SU-DHL-6 (cell line): ENCODE data around the gene TLN1.

Experiments used
- H2AFZ ChIP-seq: fragments of 200-600 bp; sonication (generic); 2 replicates; pipeline ENCODE4 v1.6.1; 2014; ENCODE audit warnings: low read depth, mild to moderate bottlenecking, moderate library complexity, mixed read lengths, antibody characterized with exemption, low read length; ENCODE audit not compliant: severe bottlenecking
- H3F3A ChIP-seq: fragments of 200-600 bp; shearing (Covaris generic); 2 replicates; pipeline ENCODE4 v1.6.0; 2016; ENCODE audit warnings: antibody characterized with exemption, mild to moderate bottlenecking; ENCODE audit not compliant: insufficient read depth
- H3K27ac ChIP-seq: fragments of 200-600 bp; sonication (generic); 2 replicates; pipeline ENCODE4 v1.5.1; 2016; ENCODE audit warnings: low read depth, mild to moderate bottlenecking, low read length, moderate library complexity, mixed read lengths
- H3K27me3 ChIP-seq: fragments of 200-600 bp; sonication (generic), shearing (Covaris generic); 2 replicates; pipeline ENCODE4 v1.6.0; 2014; ENCODE audit warnings: mild to moderate bottlenecking, low read length
- H3K36me3 ChIP-seq: fragments of 200-600 bp; sonication (generic); 2 replicates; pipeline ENCODE4 v1.6.1; 2014; ENCODE audit warnings: mild to moderate bottlenecking, low read length, mixed read lengths
- H3K4me2 ChIP-seq: fragments of 300-600, 200-600 bp; shearing (Covaris generic), sonication (generic); 2 replicates; pipeline ENCODE4 v1.6.0; 2014; ENCODE audit warnings: low read length, low read depth, mild to moderate bottlenecking; ENCODE audit not compliant: poor library complexity, severe bottlenecking
- H3K4me3 ChIP-seq: fragments of 200-600 bp; sonication (generic); 2 replicates; pipeline ENCODE4 v1.5.1; 2014; ENCODE audit warnings: antibody characterized with exemption, low read length, mild to moderate bottlenecking, mixed read lengths; ENCODE audit not compliant: insufficient read depth, poor library complexity, severe bottlenecking
- H3K79me2 ChIP-seq: fragments of 200-600 bp; sonication (generic); 2 replicates; pipeline ENCODE4 v1.6.1; 2014; ENCODE audit warnings: mild to moderate bottlenecking, low read length, moderate library complexity; ENCODE audit not compliant: insufficient read depth
- H3K9ac ChIP-seq: fragments of 200-600 bp; sonication (generic); 2 replicates; pipeline ENCODE4 v1.7.0; 2014; ENCODE audit warnings: mild to moderate bottlenecking, low read length
- H3K9me2 ChIP-seq: fragments of 200-600 bp; sonication (generic); replicated peaks from 2 replicates; pipeline ENCODE4 v1.6.1; 2014; ENCODE audit warnings: low read length; ENCODE audit not compliant: insufficient read depth
- H3K9me3 ChIP-seq: fragments of 200-600 bp; sonication (generic); 2 replicates; pipeline ENCODE4 v1.6.1; 2014; ENCODE audit warnings: low read length, mixed read lengths; ENCODE audit not compliant: insufficient read depth
- H4K20me1 ChIP-seq: fragments of 200-600 bp; sonication (generic); 2 replicates; pipeline ENCODE4 v1.6.1; 2014; ENCODE audit warnings: low read depth, mild to moderate bottlenecking, antibody characterized with exemption, low read length, moderate library complexity, mixed read lengths
- EZH2phosphoT487 ChIP-seq: fragments of 200-600 bp; sonication (generic), shearing (Covaris generic); conservative IDR thresholded peaks from 2 replicates; pipeline ENCODE4 v1.6.1; 2018; ENCODE audit warnings: mild to moderate bottlenecking, antibody characterized with exemption, low read length, moderate library complexity, mixed read lengths
- TF ChIP-seq, protein P1 (sequence below): fragments of 200-600 bp; sonication (generic); IDR thresholded peaks from one replicate; pipeline ENCODE4 v1.5.1; 2017; ENCODE audit warnings: antibody characterized with exemption, mild to moderate bottlenecking, low read length, moderate library complexity; ENCODE audit not compliant: insufficient read depth, poor library complexity, severe bottlenecking

Gene TLN1

DNA sequence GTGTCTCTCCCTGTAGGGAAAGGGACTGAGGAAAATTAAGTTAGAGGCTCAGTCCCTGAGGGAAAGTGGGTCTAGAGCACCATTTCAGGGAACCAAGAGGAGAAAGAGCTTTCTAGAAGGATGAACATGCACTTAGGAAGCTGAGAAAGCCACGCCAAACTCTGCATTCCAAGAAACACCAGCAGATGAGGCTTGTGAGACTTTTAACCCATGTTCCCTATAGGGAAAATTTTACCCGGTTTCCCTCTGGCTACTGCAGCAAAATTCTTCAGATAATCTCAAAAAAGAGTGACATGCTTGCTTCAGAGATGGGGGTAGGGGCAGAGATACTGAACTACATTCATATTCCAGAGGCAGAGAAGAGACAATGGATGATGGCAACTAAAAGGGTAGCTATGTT, 8.6 kb downstream of the TLN1 start:
- Histone ChIP-seq H2AFZ (no peak overlapping the region), H3K79me2 (peaks cover 21% of the 10 kb centered on the region), H3K9me3 (no peaks in the 10 kb centered on the region), H4K20me1 (no peaks in the 10 kb centered on the region), H3K9ac (no peak overlapping the region), H3F3A (no peaks in the 10 kb centered on the region), H3K36me3 (peaks cover 7% of the 10 kb centered on the region; the same call in 1 of the 2 replicates), H3K27ac (no peak overlapping the region), H3K9me2 (no peaks in the 10 kb centered on the region), H3K4me3 (no peak overlapping the region), H3K4me2 (no peak overlapping the region), H3K27me3 (no peaks in the 10 kb centered on the region)
- no peak for TF ChIP-seq EZH2phosphoT487
- TF ChIP-seq, protein P1, sequence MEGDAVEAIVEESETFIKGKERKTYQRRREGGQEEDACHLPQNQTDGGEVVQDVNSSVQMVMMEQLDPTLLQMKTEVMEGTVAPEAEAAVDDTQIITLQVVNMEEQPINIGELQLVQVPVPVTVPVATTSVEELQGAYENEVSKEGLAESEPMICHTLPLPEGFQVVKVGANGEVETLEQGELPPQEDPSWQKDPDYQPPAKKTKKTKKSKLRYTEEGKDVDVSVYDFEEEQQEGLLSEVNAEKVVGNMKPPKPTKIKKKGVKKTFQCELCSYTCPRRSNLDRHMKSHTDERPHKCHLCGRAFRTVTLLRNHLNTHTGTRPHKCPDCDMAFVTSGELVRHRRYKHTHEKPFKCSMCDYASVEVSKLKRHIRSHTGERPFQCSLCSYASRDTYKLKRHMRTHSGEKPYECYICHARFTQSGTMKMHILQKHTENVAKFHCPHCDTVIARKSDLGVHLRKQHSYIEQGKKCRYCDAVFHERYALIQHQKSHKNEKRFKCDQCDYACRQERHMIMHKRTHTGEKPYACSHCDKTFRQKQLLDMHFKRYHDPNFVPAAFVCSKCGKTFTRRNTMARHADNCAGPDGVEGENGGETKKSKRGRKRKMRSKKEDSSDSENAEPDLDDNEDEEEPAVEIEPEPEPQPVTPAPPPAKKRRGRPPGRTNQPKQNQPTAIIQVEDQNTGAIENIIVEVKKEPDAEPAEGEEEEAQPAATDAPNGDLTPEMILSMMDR, result no peak

DNA sequence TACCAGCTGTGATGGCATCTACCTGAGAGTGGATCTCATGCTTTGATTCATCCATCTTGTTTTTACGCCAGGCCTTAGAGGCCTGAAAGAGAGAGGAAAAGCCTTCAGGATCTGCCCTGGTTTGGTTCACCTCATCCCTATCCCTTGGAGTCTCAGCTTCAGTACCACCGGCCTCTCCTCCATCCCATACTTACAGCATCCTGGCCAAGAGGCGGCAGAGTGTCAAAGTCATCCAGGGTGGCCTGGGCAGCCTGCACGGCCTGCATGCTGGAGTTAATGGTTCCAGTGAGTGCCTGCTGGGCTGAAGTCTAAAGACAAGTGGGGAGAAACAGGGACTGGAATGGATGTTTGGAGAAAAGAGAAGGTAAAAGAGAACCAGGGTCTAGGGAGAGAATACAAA, 12.4 kb downstream of the TLN1 start:
- Histone ChIP-seq H3K9ac (no peak overlapping the region), H3K27ac (no peak overlapping the region), H3K27me3 (no peaks in the 10 kb centered on the region), H4K20me1 (no peaks in the 10 kb centered on the region), H3K9me3 (no peaks in the 10 kb centered on the region), H3F3A (no peaks in the 10 kb centered on the region), H3K4me3 (no peak overlapping the region), H3K79me2 (no peaks in the 10 kb centered on the region), H2AFZ (no peak overlapping the region), H3K4me2 (no peak overlapping the region), H3K9me2 (no peaks in the 10 kb centered on the region), H3K36me3 (peaks cover 4% of the 10 kb centered on the region; the same call in 1 of the 2 replicates)
- TF ChIP-seq, protein P1, result no peak
- no peak for TF ChIP-seq EZH2phosphoT487

DNA sequence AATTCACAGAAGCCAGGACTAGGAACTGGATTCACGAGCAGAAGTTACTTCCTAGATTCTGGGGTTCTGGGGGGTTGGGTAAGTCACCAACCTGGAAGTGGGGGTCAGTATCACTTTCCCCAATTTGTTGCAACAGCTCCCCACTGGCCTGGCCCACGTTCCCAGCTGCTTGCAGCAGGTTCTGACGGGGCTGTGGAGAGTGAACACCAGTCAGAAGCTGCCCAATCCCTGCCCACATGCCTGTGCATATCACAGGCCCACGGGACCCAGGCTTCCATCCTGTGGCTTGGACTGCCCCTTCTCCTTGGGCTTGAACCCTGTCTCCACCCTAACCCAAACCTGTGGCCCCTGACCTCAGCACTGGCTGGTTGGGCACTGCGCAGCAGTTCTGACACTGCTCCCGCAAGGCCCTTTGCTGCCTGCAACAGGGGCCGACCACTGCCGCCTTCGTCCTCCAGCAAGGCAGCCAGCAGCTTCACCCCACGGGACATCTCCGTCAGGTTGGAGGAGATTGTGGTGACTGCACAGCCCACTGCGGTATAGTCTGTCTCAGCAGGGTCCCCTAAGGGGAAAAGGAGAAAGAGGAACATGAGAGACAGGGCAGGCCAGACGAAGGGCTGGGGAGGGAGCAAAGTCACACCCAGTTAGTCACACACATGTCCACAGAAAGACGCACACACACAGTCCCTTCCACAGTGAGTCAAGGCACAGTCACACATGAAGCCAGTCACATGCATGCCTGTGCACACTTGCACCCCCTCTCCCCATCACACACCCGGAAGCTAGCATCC, 13.1 kb downstream of the TLN1 start:
- H3K4me3 ChIP-seq, result no peak overlapping the region
- H3K27ac ChIP-seq, result no peak overlapping the region
- H3K9me3 ChIP-seq, result no peaks in the 10 kb centered on the region
- no peaks in the 10 kb centered on the region for H3F3A ChIP-seq
- H3K79me2 ChIP-seq, result no peaks in the 10 kb centered on the region
- no peak overlapping the region for H3K4me2 ChIP-seq
- no peaks in the 10 kb centered on the region for H3K27me3 ChIP-seq
- H3K36me3 ChIP-seq, result peaks cover 2% of the 10 kb centered on the region; the same call in 1 of the 2 replicates
- H2AFZ ChIP-seq, result no peak overlapping the region
- H4K20me1 ChIP-seq, result no peaks in the 10 kb centered on the region
- H3K9me2 ChIP-seq, result no peaks in the 10 kb centered on the region
- TF ChIP-seq EZH2phosphoT487, result no peak
- TF ChIP-seq, protein P1, result no peak
- H3K9ac ChIP-seq, result no peak overlapping the region
